ENCODE measurements around the gene POLDIP3. TPM values are rescaled to one million over a fixed set of nuclear protein-coding genes. Genes with fewer than 3 reads are reported as not detected.

Gene POLDIP3
- polyA plus RNA-seq, 3 donors = 110 to 117 (median 117) TPM

DNA sequence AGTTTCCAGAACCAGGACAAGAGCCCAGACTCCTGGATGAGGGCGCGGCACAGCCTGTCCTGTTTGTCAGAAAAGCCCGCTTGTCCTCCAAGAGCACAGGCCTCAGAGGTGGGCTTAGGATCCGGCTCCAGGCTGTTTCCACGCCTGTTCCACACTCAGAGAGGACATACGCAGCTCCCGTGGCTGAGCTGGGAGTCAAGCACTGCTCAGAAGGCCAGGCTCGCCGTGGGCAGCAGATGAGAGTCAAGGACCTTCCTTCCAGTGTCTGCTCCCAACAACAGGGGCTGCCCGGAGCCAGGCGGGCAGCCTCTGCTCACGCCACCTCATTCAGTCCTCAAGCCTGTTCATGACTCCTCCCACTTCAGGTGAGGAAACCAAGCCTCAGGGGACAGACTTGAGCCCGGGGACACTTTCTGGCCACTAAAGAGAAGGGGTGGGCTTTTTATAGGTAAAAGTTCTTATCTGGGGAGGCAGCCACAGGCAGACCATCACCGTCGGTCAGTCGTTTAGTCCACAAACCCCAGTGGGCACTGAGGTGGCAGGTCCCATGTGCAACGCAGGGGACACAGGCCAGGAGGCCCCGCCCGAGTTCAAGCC, 30.8 kb upstream of the POLDIP3 start:
- no peak for DNase-seq

- no peak for DNase-seq
Measured at GRCh38 chr22:42644422-42645340, 30.0 kb upstream of the POLDIP3 start.

- no peak for DNase-seq
Measured at GRCh38 chr22:42643634-42644421, 29.1 kb upstream of the POLDIP3 start.

DNA sequence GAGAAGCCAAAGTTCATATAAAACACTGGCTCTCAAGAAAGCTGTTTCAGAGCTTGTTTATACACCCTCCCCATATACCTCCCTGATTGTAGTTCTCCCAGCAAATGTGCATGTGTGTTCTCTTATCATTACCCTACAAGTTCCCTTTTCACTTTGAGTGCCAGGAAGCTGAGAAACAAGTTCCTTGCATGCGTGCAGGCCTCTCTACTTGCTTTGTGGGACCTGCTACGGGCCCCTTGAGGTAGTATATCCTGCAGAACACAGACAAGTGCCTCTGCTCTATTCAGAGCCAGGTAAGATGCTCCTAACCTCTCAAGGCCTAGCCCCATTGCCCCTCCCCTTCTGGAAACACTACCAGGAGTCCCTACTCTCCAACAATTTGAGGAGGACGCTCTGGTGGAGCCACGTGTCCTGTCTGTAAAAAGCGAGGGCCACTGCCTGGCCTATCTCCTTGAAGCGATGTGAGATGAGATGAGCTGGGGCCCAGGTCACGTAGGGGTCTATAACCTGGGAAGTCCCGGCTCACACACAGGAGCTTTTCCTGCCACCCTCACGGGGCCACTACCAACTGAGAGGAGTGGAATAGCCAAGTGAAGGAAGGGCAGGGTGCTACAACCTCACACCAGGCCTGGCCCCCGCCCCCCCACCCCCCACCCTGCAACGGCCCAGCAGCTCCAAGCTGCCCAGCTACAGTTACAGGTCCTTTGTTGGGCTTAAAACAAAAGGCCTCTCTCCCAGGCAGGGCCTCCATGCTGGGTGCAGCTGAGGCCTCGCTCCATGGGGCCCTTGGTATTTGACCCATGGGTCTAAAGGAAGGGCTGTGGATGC, 28.3 kb upstream of the POLDIP3 start:
- DNase-seq = no peak

DNA sequence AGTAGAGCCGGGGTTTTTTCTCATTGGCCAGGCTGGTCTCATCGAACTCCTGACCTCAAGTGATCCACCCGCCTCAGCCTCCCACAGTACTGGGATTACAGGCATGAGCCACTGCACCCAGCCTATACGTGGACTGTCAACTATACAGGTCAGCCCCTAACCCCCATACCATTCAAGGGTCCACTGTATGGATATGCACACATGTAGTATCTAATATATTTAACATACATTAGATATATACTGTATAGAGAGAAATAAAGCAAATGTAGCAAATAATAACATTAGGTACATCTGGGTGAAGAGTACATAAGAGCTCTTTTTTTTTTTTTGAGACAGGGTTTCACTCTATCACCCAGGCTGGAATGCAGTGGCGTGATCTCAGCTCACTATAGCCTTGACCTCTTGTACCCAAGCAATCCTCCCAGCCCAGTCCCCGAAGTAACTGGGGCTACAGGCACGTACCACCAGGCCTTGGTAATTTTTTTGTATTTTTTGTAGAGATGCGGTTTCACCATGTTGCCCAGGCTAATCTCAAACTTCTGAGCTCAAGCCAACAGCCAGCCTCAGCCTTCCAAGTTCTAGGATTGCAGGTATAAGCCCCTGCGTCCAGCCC, 27.2 kb upstream of the POLDIP3 start:
- DNase-seq = no peak

DNA sequence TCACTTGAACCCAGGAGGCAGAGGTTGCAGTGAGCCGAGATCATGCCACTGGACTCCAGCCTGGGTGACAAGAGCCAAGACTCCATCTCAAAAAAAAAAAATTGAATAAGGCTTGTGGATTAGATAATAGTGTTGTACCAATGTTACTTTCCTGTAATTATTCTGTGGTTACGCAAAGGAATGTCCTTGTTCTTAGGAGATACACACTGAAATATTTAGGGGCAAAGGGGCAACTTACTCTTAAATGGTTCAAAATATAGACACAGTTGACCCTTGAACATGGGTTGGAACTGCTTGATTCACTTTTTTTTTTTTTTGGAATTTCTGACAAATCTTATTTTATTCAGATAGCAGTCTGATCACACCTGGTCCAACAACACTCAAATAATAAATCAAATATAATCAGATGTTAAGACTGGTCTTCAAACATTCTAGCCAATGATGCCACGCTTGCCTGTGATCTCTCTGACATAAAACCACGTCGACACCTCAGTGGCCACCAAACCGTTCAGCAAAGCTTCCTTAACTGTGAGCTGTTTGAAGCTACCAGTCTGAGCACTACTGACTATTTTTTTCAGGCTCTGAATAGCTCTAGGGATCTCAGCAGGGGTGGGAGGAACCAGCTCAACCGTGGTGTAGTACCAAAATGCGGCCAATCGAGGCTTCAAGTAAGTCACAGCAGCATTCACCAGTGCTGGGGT, 25.0 kb upstream of the POLDIP3 start:
- DNase-seq = no peak

GRCh38 chr22:42637555-42637954, 22.9 kb upstream of the POLDIP3 start:
- DNase-seq = no peak

DNA sequence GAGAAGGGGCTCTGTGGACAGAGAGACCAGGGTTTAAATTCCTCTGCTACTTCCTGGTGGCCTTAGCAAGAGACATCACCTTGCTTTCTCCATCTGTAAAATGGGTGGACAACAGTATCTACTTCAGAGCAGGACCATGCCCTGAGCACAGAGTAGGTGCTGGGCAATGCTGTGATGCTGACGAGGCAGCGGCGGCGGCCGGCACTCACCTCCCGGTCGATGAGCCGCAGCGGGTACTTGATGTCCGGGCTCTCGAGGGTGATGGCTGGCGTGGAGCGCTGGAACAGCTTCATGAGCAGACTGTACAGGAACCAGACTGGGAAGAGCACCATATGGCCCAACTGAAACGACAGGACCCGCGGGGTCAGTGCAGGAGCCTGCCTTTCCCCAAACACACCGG, 21.8 kb upstream of the POLDIP3 start:
- DNase-seq = no peak

- DNase-seq = no peak
Measured at GRCh38 chr22:42635531-42635930, 20.8 kb upstream of the POLDIP3 start.

DNA sequence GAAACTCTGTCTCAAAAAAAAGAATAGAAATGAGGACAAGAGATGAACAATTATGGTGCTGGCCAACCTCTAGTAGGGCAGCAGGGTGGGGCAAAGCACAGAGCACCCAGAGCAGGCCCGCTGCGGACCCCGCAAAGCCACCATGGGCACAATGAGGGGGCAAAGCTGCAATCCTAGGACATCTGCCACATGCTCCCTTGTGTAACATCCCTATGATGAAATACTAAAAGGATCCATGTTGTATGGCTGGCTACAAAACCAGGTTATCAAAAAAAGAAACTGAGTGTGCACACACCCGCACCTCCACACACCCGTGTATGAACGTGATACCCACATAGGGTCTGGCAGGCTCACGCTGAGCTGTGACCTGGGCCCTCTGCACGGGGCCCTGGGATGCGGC, 18.3 kb upstream of the POLDIP3 start:
- no peak for DNase-seq

- no peak for DNase-seq
Measured at GRCh38 chr22:42632096-42632495, 17.4 kb upstream of the POLDIP3 start.

GRCh38 chr22:42630901-42631602, 16.4 kb upstream of the POLDIP3 start:
- DNase-seq = no peak

GRCh38 chr22:42630211-42630610, 15.5 kb upstream of the POLDIP3 start:
- DNase-seq = no peak

DNA sequence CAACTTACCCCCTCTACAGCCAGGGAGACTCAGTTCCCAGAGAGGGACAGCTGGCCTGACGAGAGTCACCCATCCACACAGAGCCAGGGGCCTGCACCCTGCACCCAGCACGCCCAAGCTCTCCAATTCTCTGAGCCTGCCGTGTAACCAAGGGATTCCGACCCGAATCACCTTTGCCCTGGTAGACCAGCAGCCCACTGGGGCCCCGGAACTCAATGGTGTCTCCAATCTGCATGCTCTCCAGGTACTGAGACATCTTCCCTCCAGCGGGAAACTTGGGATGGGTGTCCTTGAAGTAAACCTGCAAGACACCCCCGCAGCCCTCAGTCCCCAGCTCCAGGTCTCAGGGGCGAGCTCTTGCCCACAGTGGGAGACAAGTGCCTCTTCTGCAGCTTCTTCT, 13.3 kb upstream of the POLDIP3 start:
- no peak for DNase-seq

GRCh38 chr22:42626951-42627625, 12.4 kb upstream of the POLDIP3 start:
- no peak for DNase-seq

- DNase-seq = no peak
Measured at GRCh38 chr22:42626431-42626830, 11.7 kb upstream of the POLDIP3 start.

DNA sequence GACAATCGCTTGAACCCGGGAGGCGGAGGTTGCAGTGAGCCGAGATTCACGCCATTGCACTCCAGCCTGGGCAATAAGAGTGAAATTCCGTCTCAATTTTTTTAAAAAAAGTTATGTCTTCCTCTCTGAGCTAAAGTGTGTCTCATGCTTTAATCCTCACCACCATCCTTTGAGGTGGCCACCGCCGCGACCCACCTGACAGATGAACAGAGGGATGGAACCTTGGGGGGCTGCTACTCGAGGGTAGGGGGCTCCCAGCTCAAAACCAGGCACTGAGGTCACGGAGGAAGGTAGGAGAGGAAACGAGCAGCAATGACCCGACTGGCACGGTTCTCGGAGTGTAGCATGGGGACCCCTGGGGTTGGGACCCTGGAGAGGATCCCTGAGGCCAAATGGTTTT, 10.7 kb upstream of the POLDIP3 start:
- DNase-seq = no peak

DNA sequence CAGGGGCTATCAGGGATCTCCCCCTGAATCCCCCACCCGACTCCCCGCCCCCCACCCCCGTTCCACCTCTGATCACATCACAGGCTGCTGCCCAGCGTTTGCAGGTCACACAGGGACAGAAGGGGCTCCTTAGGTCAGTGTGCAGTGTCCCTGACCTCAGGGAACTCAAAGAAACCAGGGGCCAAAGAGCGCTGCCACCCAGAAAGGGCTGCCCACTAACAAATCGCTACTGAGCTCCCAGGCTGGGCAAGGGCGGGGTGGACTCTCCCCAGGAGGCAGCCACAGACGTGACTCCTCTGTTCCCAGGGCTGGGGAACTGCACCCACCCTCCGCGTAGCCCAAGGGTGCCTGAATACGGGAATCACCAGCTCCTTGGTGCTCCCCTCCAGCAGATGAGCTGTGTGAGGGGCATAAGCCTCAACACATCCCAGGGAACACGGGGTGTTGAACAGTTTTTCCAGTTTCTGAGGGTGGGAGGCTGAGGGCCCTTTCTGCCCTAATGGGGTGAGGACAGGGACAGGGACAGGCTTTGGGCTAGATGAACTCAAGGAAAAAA, 9.9 kb upstream of the POLDIP3 start:
- no peak for DNase-seq

All from renal pelvis (tissue), 4 donors.